ENCODE results near the gene KIAA1210. TPM values are rescaled to one million over a fixed set of nuclear protein-coding genes. Genes with fewer than 3 reads are reported as not detected.

Gene KIAA1210
- total RNA-seq, 1 experiment from 2014 or later = not detected

DNA sequence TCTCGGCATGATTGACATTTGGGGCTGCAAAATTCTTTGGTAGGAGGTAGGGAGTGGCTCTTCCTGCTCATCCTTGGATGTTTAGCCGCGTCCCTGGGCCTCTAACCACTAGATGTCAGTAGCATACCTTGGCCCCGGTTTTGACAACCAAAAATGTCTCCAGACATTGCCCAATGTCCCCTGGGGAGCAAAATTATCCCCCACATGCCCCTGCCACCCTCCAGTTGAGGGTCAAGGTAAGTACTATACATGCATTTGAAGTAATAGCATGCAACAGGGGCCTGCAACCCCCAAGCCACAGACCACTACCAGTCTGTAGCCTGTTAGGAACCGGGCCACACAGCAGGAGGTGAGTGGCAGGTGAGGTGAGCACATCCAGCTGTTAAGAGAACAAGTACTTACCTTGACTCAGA is 17.6 kb upstream of the KIAA1210 start:
- TF ChIP-seq, protein P1, sequence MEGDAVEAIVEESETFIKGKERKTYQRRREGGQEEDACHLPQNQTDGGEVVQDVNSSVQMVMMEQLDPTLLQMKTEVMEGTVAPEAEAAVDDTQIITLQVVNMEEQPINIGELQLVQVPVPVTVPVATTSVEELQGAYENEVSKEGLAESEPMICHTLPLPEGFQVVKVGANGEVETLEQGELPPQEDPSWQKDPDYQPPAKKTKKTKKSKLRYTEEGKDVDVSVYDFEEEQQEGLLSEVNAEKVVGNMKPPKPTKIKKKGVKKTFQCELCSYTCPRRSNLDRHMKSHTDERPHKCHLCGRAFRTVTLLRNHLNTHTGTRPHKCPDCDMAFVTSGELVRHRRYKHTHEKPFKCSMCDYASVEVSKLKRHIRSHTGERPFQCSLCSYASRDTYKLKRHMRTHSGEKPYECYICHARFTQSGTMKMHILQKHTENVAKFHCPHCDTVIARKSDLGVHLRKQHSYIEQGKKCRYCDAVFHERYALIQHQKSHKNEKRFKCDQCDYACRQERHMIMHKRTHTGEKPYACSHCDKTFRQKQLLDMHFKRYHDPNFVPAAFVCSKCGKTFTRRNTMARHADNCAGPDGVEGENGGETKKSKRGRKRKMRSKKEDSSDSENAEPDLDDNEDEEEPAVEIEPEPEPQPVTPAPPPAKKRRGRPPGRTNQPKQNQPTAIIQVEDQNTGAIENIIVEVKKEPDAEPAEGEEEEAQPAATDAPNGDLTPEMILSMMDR (conservative IDR thresholded peaks at IDR 0.05) = peak; percentile 57
- TF ChIP-seq EZH2 (IDR thresholded peaks at IDR 0.05; ENCODE audit: low read depth) = no peak
- Histone ChIP-seq H3K79me2 (ENCODE audit: low read depth) (no peaks in the 10 kb centered on the region), H3K9me3 (ENCODE audit: insufficient read depth, low read depth) (no peaks in the 10 kb centered on the region), H3K4me2 (no peak overlapping the region), H3K36me3 (ENCODE audit: low read depth) (no peaks in the 10 kb centered on the region), H3K4me1 (replicated peaks; ENCODE audit: insufficient read depth) (no peaks in the 10 kb centered on the region), H2AFZ (no peak overlapping the region), H3F3A (ENCODE audit: insufficient read depth, low read depth) (no peaks in the 10 kb centered on the region), H3K27ac (no peak overlapping the region), H3K27me3 (ENCODE audit: insufficient read depth, low read depth) (no peaks in the 10 kb centered on the region), H3K9me2 (ENCODE audit: insufficient read depth) (no peaks in the 10 kb centered on the region), H4K20me1 (ENCODE audit: insufficient read depth) (no peaks in the 10 kb centered on the region), H3K4me3 (no peak overlapping the region)
- intact Hi-C loops (cut with micrococcal nuclease; ENCODE audit: unreplicated experiment) = loop anchor here (5.0 to 10.0 kb wide), 2 partner anchors 37 to 340 kb away; no protein-coding TSS in a partner anchor
- POLR2A ChIA-PET (ENCODE audit: unreplicated experiment) = no interaction called here
- DNase-seq = peak in 1 of 2 experiments; percentile 23
- CTCF ChIA-PET = no interaction called here
- no TSS peak for BruUV-seq (replicated peaks)

DNA sequence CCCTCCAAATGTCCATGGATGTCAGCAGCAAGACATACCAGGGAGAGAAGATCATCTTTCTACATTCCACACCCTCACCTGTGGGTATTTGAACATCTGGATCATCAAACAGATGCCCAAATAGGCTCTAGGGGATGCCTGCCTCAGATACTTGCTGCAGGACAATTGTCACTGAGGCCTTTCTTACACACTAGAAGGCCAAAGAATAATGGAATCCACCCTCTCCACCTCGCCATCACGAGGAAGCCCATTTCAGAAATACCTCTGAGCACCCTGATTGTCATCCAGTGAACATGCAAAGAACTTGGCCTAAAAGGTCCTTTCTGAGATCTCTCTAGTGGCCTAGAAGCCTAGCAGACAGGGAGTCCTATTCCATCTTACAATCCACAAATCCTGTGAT is 6.9 kb upstream of the KIAA1210 start:
- ChIA-PET POLR2A (ENCODE audit: unreplicated experiment) (no interaction called here), CTCF (no interaction called here)
- Histone ChIP-seq H3K79me2 (ENCODE audit: low read depth) (no peaks in the 10 kb centered on the region), H2AFZ (no peak overlapping the region), H3K36me3 (ENCODE audit: low read depth) (no peaks in the 10 kb centered on the region), H3K4me2 (no peak overlapping the region), H3F3A (ENCODE audit: insufficient read depth, low read depth) (peaks cover 15% of the 10 kb centered on the region; the same call in 1 of the 2 replicates), H3K9me3 (ENCODE audit: insufficient read depth, low read depth) (no peaks in the 10 kb centered on the region; the same call in 1 of the 2 replicates), H3K4me3 (no peak overlapping the region), H3K27ac (no peak overlapping the region), H3K27me3 (ENCODE audit: insufficient read depth, low read depth) (no peaks in the 10 kb centered on the region), H4K20me1 (ENCODE audit: insufficient read depth) (no peaks in the 10 kb centered on the region), H3K9me2 (ENCODE audit: insufficient read depth) (no peaks in the 10 kb centered on the region), H3K4me1 (replicated peaks; ENCODE audit: insufficient read depth) (peaks cover 20% of the 10 kb centered on the region)
- intact Hi-C loops (cut with micrococcal nuclease; ENCODE audit: unreplicated experiment) = no loop called here
- no TSS peak for BruUV-seq (replicated peaks)
- TF ChIP-seq, protein P1 (conservative IDR thresholded peaks at IDR 0.05) = no peak
- no peak for TF ChIP-seq EZH2 (IDR thresholded peaks at IDR 0.05; ENCODE audit: low read depth)
- no peak for DNase-seq

DNA sequence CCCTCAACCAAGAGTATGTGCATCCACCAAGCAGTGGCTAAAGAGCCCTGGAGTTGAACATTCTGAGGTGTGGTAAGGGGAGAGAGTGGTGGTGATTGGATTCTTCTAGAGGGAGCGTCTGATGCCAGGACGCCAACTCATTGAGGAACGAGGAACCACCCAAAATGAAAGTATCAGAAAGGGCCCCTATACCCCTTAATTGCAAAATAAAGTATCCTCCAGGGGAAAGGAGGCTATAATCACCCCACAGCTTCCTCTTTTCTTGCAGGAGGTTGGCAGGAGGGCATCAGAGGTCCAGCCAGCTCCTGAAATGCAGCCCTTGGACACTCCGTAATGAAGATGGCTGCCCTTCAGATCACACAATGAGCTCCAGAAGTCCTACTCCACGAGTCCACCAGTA is 5.3 kb upstream of the KIAA1210 start:
- ChIA-PET POLR2A (ENCODE audit: unreplicated experiment) (interaction anchor here (0.5 kb wide), 1 partner anchor 1602 kb away, joined by 3 read pairs; no protein-coding TSS in a partner anchor), CTCF (no interaction called here)
- Histone ChIP-seq H3K36me3 (ENCODE audit: low read depth) (no peaks in the 10 kb centered on the region), H3K79me2 (ENCODE audit: low read depth) (no peaks in the 10 kb centered on the region), H3K4me3 (no peak overlapping the region), H3F3A (ENCODE audit: insufficient read depth, low read depth) (peaks cover 15% of the 10 kb centered on the region; the same call in 1 of the 2 replicates), H4K20me1 (ENCODE audit: insufficient read depth) (no peaks in the 10 kb centered on the region), H3K27ac (no peak overlapping the region), H3K9me2 (ENCODE audit: insufficient read depth) (no peaks in the 10 kb centered on the region), H2AFZ (no peak overlapping the region), H3K4me1 (replicated peaks; ENCODE audit: insufficient read depth) (peaks cover 20% of the 10 kb centered on the region), H3K27me3 (ENCODE audit: insufficient read depth, low read depth) (no peaks in the 10 kb centered on the region), H3K4me2 (no peak overlapping the region), H3K9me3 (ENCODE audit: insufficient read depth, low read depth) (no peaks in the 10 kb centered on the region; the same call in 1 of the 2 replicates)
- intact Hi-C loops (cut with micrococcal nuclease; ENCODE audit: unreplicated experiment) = no loop called here
- DNase-seq = no peak
- no peak for TF ChIP-seq EZH2 (IDR thresholded peaks at IDR 0.05; ENCODE audit: low read depth)
- TF ChIP-seq, protein P1 (conservative IDR thresholded peaks at IDR 0.05) = no peak
- no TSS peak for BruUV-seq (replicated peaks)

Measured in PC-9 (cell line).